B cell (primary cell): ENCODE measurements around the gene KCNQ5. TPM values are rescaled to one million over a fixed set of nuclear protein-coding genes. Genes with fewer than 3 reads are reported as not detected.

Experiments
- ATAC-seq: fragments of 200-7000 bp; cut with Tn5 transposase; one replicate; pipeline ENCODE4 v1.10.0; 2021; ENCODE audit warnings: low read depth, mild to moderate bottlenecking, moderate number of reproducible peaks, moderate library complexity
- CTCF ChIA-PET: fragments of 350-600 bp; sonication (Branson Sonifier 250); formaldehyde crosslinking; loops from one replicate; lab custom pipeline; 2021; ENCODE audit warnings: antibody characterized with exemption, inconsistent platforms; lab: Charles Lee
- POLR2A ChIA-PET: fragments of 350-600 bp; sonication (Branson Sonifier 250); formaldehyde crosslinking; loops from one replicate; lab custom pipeline; 2021; ENCODE audit warnings: antibody characterized with exemption; lab: Charles Lee
- DNase-seq: peaks from one replicate; pipeline ENCODE4 v3.0.0; 2013
- H2AFZ ChIP-seq: 2 replicates; pipeline ENCODE4 v1.6.1; 2012; ENCODE audit warnings: mild to moderate bottlenecking, low read depth, low read length; ENCODE audit not compliant: insufficient read depth, poor library complexity, severe bottlenecking
- H3K27ac ChIP-seq, 2 donors: 1 replicate in 1 of 2; 2 replicates in 1 of 2; pipeline ENCODE4 v1.5.1; 2012 to 2013; ENCODE audit warnings: low read length in 2 of 2, mild to moderate bottlenecking in 2 of 2, moderate library complexity in 1 of 2
- H3K27me3 ChIP-seq, 4 experiments: fragments of 200-600 bp in 1 of 4; sonication (generic) in 1 of 4; replicated peaks in 1 of 4; 1 replicate in 2 of 4; 2 replicates in 2 of 4; pipeline versions ENCODE4 v1.6.1 to v1.7.0; 2013 to 2016; ENCODE audit warnings: low read length in 3 of 4, mild to moderate bottlenecking in 2 of 4, mixed read lengths in 1 of 4, moderate library complexity in 1 of 4; ENCODE audit not compliant: insufficient read depth in 4 of 4, control insufficient read depth in 3 of 4; ENCODE audit errors: control extremely low read depth in 1 of 4
- H3K36me3 ChIP-seq, 2 experiments: replicated peaks in 1 of 2; 1 replicate in 1 of 2; 2 replicates in 1 of 2; pipeline versions ENCODE4 v1.6.1 to v1.7.1; 2013; ENCODE audit warnings: low read length in 1 of 2; ENCODE audit not compliant: insufficient read depth in 2 of 2, control insufficient read depth in 1 of 2; ENCODE audit errors: control extremely low read depth in 1 of 2, extremely low read depth in 1 of 2
- H3K4me1 ChIP-seq, 2 donors: fragments of 200-600 bp in 1 of 2; sonication (generic) in 1 of 2; 1 replicate in 1 of 2; 2 replicates in 1 of 2; pipeline versions ENCODE4 v1.5.1 to v1.6.1; 2013 to 2017; ENCODE audit warnings: low read length in 2 of 2; ENCODE audit not compliant: control insufficient read depth in 2 of 2, insufficient read depth in 2 of 2
- H3K4me2 ChIP-seq: replicated peaks from 2 replicates; pipeline ENCODE3; 2012; ENCODE audit warnings: mild to moderate bottlenecking, low read depth, low read length; ENCODE audit not compliant: poor library complexity, severe bottlenecking
- H3K4me3 ChIP-seq, 5 experiments: fragments of 200-600 bp in 1 of 5; sonication (generic) in 1 of 5; 1 replicate in 3 of 5; 2 replicates in 2 of 5; pipeline versions ENCODE4 v1.5.1 to v1.7.0; 2011 to 2016; ENCODE audit warnings: low read length in 4 of 5, mild to moderate bottlenecking in 4 of 5, low read depth in 2 of 5, control low read depth in 1 of 5, moderate library complexity in 1 of 5; ENCODE audit not compliant: insufficient read depth in 1 of 5; ENCODE audit errors: control extremely low read depth in 1 of 5, extremely low read depth in 1 of 5
- H3K79me2 ChIP-seq: fragments of 200-600 bp; sonication (generic); one replicate; pipeline ENCODE4 v1.6.0; 2016; ENCODE audit warnings: low read length; ENCODE audit not compliant: control insufficient read depth, insufficient read depth
- H3K9ac ChIP-seq: fragments of 200-600 bp; sonication (generic); 2 replicates; pipeline ENCODE4 v1.6.1; 2017; ENCODE audit warnings: mild to moderate bottlenecking, low read length, moderate library complexity
- H3K9me3 ChIP-seq, 3 donors: one replicate each; pipeline versions ENCODE4 v1.6.1 to v1.7.1; 2013; ENCODE audit warnings: low read length in 2 of 3; ENCODE audit not compliant: control insufficient read depth in 2 of 3, insufficient read depth in 1 of 3; ENCODE audit errors: control extremely low read depth in 1 of 3
- H4K20me1 ChIP-seq: 2 replicates; pipeline ENCODE4 v1.6.0; 2012; ENCODE audit warnings: mild to moderate bottlenecking, low read length; ENCODE audit not compliant: insufficient read depth, control insufficient read depth, poor library complexity, severe bottlenecking
- H3K27ac Mint-ChIP-seq: one replicate; pipeline ENCODE4 v1.8.0; 2021; ENCODE audit warnings: mixed read lengths
- H3K27me3 Mint-ChIP-seq: one replicate; pipeline ENCODE4 v1.8.0; 2021; ENCODE audit warnings: mixed read lengths
- H3K4me1 Mint-ChIP-seq: one replicate; pipeline ENCODE4 v1.8.0; 2021; ENCODE audit warnings: mixed read lengths
- H3K4me3 Mint-ChIP-seq: one replicate; pipeline ENCODE4 v1.8.0; 2021; ENCODE audit warnings: mixed read lengths
- H3K9me3 Mint-ChIP-seq: one replicate; pipeline ENCODE4 v1.8.0; 2022; ENCODE audit warnings: mixed read lengths; ENCODE audit not compliant: insufficient read depth
- CTCF ChIP-seq: fragments of 200-600 bp; IDR thresholded peaks from one replicate; pipeline ENCODE4 v1.8.0; 2022; ENCODE audit warnings: antibody characterized with exemption, mild to moderate bottlenecking
- EZH2 ChIP-seq: IDR thresholded peaks from 2 replicates; pipeline ENCODE4 v1.6.1; 2012; ENCODE audit warnings: borderline replicate concordance, low read depth, mild to moderate bottlenecking, moderate library complexity, low read length; ENCODE audit not compliant: insufficient read depth, poor library complexity, severe bottlenecking
- WGBS: methylation state at CpG from one replicate; pipeline ENCODE4 v1.1.5; 2013; ENCODE audit warnings: missing lambda C conversion rate; ENCODE audit not compliant: insufficient coverage; 5-methylcytosine and 5-hydroxymethylcytosine counted together
- intact Hi-C: fragments of 100-400 bp; cut with micrococcal nuclease; formaldehyde crosslinking; loops from one replicate; pipeline ENCODE4 v1.10.0; 2022
- polyA plus RNA-seq: library from polyadenylated mRNA; depleted of rRNA; stranded (reverse); fragments of >200 nt; gene quantifications from 2 replicates; pipeline ENCODE4 v1.2.3, GENCODE V29; 2012
- total RNA-seq, 2 donors: library from RNA; stranded (reverse); fragments of 120-200 nt in 1 of 2; gene quantifications; 1 replicate in 1 of 2; 2 replicates in 1 of 2; pipeline versions ENCODE4 v1.2.3 to v1.2.4, GENCODE V29; 2013 to 2022

The KCNQ5 gene
- total and polyA plus RNA-seq, 2 donors (not counting 1 experiment from before 2014, with no cell fraction given), result 2.3 to 9.4 TPM

- CTCF ChIA-PET, result no interaction called here
- ATAC-seq, result no peak
- no peaks in the 10 kb centered on the region for H3K27me3 Mint-ChIP-seq
- POLR2A ChIA-PET, result no interaction called here
- H3K4me1 Mint-ChIP-seq, result no peaks in the 10 kb centered on the region
- Histone ChIP-seq H3K9me3 (no peaks in the 10 kb centered on the region), H3K27ac (no peak overlapping the region), H3K4me1 (no peaks in the 10 kb centered on the region), H2AFZ (no peak overlapping the region), H3K4me3 (no peak overlapping the region), H3K9ac (no peak overlapping the region), H3K4me2 (no peak overlapping the region), H4K20me1 (no peaks in the 10 kb centered on the region), H3K27me3 (no peaks in the 10 kb centered on the region), H3K36me3 (no peaks in the 10 kb centered on the region), H3K79me2 (no peaks in the 10 kb centered on the region)
- H3K9me3 Mint-ChIP-seq, result no peaks in the 10 kb centered on the region
- H3K27ac Mint-ChIP-seq, result no peak overlapping the region
- intact Hi-C loops, result no loop called here
- TF ChIP-seq CTCF (no peak), EZH2 (no peak)
- 90% methylated on average over 1 of the region's 2 CpGs for WGBS
- no peak overlapping the region for H3K4me3 Mint-ChIP-seq
- no peak for DNase-seq
Measured at GRCh38 chr6:72798196-72798595, 176.3 kb downstream of the KCNQ5 start.

- 100% methylated on average over 1 of the region's 4 CpGs for WGBS
- no peak overlapping the region for H3K4me2 ChIP-seq
- no peaks in the 10 kb centered on the region for H3K79me2 ChIP-seq
- peaks cover 0 to 1% of the 10 kb centered on the region in 2 experiments for H3K36me3 ChIP-seq
- H3K4me1 Mint-ChIP-seq, result no peaks in the 10 kb centered on the region
- no peak overlapping the region for H3K4me3 ChIP-seq
- no peak overlapping the region for H2AFZ ChIP-seq
- H3K9me3 ChIP-seq, result no peaks in the 10 kb centered on the region
- no peaks in the 10 kb centered on the region for H3K27me3 ChIP-seq
- ATAC-seq (no peak), DNase-seq (no peak)
- no peak overlapping the region for H3K27ac ChIP-seq
- H4K20me1 ChIP-seq, result no peaks in the 10 kb centered on the region
- H3K27ac Mint-ChIP-seq, result no peak overlapping the region
- POLR2A ChIA-PET, result no interaction called here
- H3K9ac ChIP-seq, result no peak overlapping the region
- CTCF ChIA-PET, result no interaction called here
- H3K27me3 Mint-ChIP-seq, result no peaks in the 10 kb centered on the region
- no peak overlapping the region for H3K4me3 Mint-ChIP-seq
- no peaks in the 10 kb centered on the region for H3K4me1 ChIP-seq
- no peaks in the 10 kb centered on the region for H3K9me3 Mint-ChIP-seq
- TF ChIP-seq CTCF, result no peak
- no peak for TF ChIP-seq EZH2
- intact Hi-C loops, result no loop called here
Measured at GRCh38 chr6:72809746-72810379, 188.0 kb downstream of the KCNQ5 start.
